ENCODE results near the gene ID3. TPM values are rescaled to one million over a fixed set of nuclear protein-coding genes. Genes with fewer than 3 reads are reported as not detected.
A peak's percentile ranks its signal among the peaks of the same experiment; 100 is the strongest.

The ID3 gene
- polyA plus RNA-seq, 3 donors, result 277 to 365 (median 359) TPM

- no peak for DNase-seq (ENCODE audit: extremely low read depth in 1 of 11, low read depth in 9 of 11, low spot score in 4 of 11)
Measured at GRCh38 chr1:23576338-23577055, 17.2 kb upstream of the ID3 start.

DNA sequence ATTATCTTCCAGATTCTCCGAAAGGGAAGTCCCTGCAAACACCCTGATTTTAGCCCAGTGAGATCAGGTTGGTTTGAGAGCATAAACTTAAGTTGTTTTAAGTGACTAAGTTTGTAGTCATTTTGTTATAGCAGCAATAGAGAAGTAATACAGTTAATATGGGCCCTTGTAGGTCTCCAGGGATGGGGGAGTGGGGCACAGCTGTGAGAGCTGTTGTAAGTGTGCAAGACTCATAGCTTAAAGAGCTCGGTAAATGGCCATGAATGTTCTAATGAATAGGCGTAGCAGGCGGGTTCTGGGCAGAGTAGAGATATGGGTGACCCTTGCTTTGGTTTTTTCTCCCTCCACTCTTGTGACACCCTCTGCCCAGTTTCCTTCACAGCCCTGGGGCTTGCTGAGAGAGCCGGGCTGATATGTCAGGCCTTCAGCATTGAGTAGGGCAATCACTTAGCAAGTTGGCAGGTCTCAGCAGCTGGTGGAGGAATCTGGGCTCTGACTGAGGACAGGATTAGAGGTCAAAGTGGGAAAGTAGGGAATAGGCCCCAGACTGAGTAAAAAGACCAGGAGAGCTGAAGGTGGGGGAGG lies 16.0 kb upstream of the ID3 start:
- no peak for DNase-seq (ENCODE audit: extremely low read depth in 1 of 11, low read depth in 9 of 11, low spot score in 4 of 11)

DNA sequence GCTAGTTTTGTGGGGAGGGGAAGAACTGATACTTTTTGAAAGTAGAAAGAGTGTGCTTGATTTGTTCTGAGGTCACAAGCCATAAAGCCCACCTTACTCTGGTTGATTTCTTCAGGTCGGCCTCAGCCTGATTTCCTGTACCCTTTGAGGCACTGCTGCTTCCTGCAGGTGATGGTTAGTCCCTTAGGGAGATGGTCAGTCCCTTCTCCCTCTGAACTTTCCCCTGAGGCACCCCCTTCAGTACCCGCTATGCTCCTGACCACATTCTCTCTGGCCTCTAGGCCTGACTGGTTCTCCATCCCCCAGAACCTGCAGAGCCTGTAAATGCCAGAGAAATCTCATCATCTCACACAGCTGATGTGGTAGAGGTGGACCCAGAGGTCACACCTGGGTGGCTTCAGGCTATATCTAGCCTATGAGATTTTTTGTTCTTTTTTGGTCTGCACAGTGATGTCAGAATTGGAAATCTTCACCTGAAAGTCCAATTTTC lies 15.0 kb upstream of the ID3 start:
- no peak for DNase-seq (ENCODE audit: extremely low read depth in 1 of 11, low read depth in 9 of 11, low spot score in 4 of 11)

GRCh38 chr1:23573574-23574182 lies 14.4 kb upstream of the ID3 start:
- no peak for DNase-seq (ENCODE audit: extremely low read depth in 1 of 11, low read depth in 9 of 11, low spot score in 4 of 11)

DNA sequence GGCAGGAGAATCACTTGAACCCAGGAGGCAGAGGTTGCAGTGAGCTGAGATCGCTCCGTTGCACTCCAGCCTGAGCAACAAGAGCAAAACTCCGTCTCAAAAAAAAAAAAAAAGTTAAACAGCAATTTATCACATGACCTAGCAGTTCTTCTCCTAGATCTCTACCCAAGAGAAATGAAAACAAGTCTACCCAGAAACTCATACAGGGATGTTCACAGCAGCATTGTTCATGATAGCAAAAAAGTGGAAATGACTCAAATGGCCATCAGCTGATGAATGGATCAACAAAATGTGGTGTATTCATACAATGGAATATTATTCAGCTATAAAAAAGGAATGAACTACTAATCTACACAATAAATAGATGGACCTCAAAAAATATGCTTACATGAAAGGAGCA lies 12.2 kb upstream of the ID3 start:
- no peak for DNase-seq (ENCODE audit: extremely low read depth in 1 of 11, low read depth in 9 of 11, low spot score in 4 of 11)

DNA sequence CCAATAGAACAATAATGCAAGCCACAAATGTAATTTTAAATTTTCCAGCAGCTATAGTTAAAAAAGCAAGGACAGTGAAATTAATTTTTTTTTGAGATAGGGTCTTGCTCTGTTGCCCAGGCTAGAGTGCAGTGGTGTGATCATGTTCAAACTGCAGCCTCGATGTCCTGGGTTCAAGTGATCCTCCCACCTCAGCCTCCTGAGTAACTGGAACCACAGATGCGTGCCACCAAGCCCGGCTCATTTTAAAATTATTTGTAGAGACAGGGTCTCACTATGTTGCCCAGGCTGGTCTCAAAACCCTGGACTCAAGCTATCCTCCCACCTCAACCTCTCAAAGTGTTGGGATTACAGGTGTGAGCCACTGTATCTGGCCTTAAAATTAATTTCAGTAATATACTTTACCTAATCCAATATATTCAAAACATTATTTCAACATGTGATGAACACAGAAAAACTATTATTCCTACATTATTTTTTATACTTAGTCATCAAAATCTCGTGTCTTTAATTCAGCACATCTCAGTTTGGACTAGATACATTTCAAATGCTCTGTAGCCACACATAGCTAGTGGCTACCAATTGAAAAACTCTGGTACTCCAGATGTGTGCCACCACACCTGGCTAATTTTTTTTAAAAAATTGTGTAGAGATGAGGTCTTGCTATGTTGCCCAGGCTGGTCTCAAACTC lies 10.8 kb upstream of the ID3 start:
- DNase-seq (ENCODE audit: extremely low read depth in 1 of 11, low read depth in 9 of 11, low spot score in 4 of 11), result no peak

- DNase-seq (ENCODE audit: extremely low read depth in 1 of 11, low read depth in 9 of 11, low spot score in 4 of 11), result no peak
Measured at GRCh38 chr1:23568608-23569383, 9.5 kb upstream of the ID3 start.

DNA sequence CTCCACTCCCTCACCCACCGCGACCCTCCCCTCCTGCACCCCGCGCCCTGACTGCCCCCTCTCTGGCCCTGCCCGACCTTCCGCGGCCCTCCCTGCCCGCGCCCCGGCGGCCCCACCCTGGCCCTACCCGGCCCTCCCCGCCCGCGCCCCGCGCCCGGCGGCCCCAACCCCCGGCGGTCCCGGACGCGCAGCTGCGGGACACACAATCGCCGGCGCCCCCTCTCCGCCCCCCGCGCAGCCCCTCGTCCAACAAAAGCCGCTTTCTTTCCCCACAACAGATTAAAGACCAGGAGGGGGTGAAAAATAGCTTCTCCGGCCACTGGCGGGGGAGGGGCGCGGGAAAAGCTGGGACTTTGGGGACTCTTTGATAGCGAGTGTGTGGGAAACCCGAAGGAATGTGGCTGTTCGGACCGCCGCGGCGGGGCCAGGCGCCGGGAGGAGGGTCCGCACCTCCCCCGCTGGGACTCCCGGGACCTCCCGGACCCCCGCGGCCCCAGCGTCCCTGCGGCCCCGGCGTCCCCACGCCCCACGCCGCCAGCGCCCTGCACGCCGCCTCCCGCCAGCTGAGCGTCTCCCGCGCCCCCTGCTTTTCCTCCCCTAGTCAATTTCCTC lies 8.8 kb upstream of the ID3 start:
- DNase-seq (ENCODE audit: extremely low read depth in 1 of 11, low read depth in 9 of 11, low spot score in 4 of 11), result peak in 1 of 11 donors; percentile 59

GRCh38 chr1:23567629-23567995 lies 8.3 kb upstream of the ID3 start:
- DNase-seq (ENCODE audit: extremely low read depth in 1 of 11, low read depth in 9 of 11, low spot score in 4 of 11), result no peak

- DNase-seq (ENCODE audit: extremely low read depth in 1 of 11, low read depth in 9 of 11, low spot score in 4 of 11), result no peak
Measured at GRCh38 chr1:23566304-23566703, 7.0 kb upstream of the ID3 start.

DNA sequence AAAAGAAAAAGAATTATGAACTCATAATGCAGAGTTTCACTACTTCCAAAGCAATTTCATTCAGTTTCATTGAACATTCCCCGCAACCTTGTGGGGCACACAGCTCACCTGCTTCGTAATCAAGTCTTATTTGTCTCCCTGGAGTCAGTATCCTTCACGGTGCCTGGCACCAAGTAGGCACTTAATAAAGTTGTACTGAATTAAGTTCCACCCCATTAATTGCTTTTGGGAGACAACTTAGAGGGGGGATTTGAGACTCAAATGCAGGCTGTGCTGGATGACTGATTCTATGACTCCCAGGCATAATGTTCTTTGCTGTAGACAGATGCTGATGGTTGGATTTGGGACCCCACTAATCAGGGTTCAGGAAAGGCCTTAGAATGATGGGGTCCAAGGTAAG lies 6.5 kb upstream of the ID3 start:
- DNase-seq (ENCODE audit: extremely low read depth in 1 of 11, low read depth in 9 of 11, low spot score in 4 of 11), result no peak

- DNase-seq (ENCODE audit: extremely low read depth in 1 of 11, low read depth in 9 of 11, low spot score in 4 of 11), result no peak
Measured at GRCh38 chr1:23564529-23565122, 5.3 kb upstream of the ID3 start.

- DNase-seq (ENCODE audit: extremely low read depth in 1 of 11, low read depth in 9 of 11, low spot score in 4 of 11), result no peak
Measured at GRCh38 chr1:23563755-23564374, 4.6 kb upstream of the ID3 start.

DNA sequence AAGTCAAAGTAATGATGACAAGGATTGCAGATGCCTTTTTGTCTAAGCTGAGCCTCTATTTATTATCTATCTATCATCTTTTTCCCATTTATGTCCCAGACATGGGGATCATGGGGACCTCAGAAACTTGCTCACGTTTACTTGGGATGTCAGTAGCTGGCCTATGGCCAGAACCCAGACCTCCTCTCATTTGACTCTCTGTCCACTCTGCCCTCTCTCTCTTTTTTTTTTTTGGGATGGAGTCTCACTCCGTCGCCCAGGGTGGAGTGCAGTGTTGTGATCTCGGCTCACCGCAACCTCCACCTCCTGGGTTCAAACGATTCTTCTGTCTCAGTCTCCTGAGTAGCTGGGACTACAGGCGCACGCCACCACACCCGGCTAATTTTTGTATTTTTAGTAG lies 3.7 kb upstream of the ID3 start:
- no peak for DNase-seq (ENCODE audit: extremely low read depth in 1 of 11, low read depth in 9 of 11, low spot score in 4 of 11)

DNA sequence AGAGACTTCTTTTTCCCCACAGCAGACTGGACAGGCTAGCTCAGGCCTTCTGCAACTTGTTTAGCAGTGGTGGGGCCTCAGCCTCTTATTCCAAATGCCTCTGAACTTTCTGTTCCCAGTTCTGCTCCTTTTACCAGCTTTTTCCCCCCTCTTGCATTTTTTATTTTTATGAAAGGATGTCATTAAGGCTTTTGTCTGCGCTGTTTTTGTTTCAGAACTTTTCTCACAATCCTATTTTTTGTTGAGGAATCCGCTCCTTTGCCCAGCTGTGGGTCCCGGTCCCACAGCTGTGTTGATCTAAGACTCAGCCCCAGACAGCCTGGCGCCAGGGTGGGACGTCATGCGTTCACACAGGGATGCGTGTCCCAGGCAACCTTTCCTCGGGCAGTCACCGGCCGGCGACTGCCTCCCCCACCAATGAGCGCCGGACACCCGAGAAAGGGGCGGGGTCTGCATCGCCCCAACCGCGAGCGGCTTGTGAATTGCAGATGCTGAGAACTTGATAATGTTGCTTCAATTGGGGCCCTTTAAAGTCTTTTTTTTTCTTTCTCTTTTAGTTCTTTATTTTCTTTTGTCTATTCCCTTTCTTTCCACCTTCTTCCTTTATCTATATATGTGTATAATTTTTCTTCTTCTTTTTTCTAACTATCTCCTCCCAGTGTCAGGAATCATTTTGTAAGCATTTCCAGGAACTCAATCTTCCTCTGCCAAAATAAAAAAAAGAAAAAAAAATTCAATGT lies 3.0 kb upstream of the ID3 start:
- peak; percentile 95 to 98 (median 97) for DNase-seq (ENCODE audit: extremely low read depth in 1 of 11, low read depth in 9 of 11, low spot score in 4 of 11)

GRCh38 chr1:23561813-23562100 lies 2.5 kb upstream of the ID3 start:
- DNase-seq (ENCODE audit: extremely low read depth in 1 of 11, low read depth in 9 of 11, low spot score in 4 of 11), result no peak

DNA sequence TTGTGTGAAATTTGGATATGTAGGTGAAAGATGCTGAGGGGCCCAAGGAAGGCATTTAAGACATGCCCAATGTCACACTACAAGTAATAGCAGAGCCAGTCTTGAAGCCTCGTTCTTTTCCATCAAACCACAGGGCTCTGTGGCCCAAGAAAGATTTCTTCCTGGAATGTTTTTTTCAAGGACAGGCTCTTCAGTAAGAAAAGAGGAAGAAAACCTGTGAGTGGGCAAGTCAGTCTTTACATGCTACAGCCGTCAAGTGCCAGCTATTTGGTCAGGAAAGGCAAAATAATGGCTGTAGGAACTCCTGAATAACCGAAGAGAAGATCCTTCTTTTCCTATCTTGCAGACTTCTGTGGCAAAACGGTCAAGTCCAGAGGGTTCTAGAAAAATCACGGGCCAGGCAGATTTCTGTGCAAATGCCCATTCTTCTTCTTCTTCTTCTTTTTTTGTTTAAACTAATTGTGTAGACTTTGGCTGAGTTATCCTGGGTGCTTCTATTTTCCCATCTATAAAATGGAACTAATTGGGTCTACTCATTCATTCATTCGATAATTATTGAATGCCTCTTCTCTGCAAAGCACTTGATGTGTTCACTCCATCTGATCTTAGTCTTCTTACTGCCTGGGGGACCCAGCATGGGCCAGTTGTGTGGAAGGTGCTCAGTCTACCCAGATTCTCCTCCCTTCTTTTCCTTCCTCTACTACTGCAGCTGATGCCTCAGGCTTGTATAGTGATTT lies 1.9 kb upstream of the ID3 start:
- DNase-seq (ENCODE audit: extremely low read depth in 1 of 11, low read depth in 9 of 11, low spot score in 4 of 11), result no peak
